Fibroblast of lung (primary cell): Measurements from ENCODE around the gene CACNG8. TPM values are rescaled to one million over a fixed set of nuclear protein-coding genes. Genes with fewer than 3 reads are reported as not detected.

Experiments
- DNase-seq, 2 donors: peaks; one replicate each; pipeline versions ENCODE4 v3.0.0 to v3.0.0-alpha.2; 2010; ENCODE audit warnings: low read depth in 2 of 2
- H2AFZ ChIP-seq: 2 replicates; pipeline ENCODE4 v1.5.1; 2012; ENCODE audit warnings: low read length, control low read depth, inconsistent platforms
- H3K27ac ChIP-seq: 2 replicates; pipeline ENCODE4 v1.5.1; 2011; ENCODE audit warnings: low read length, control low read depth; ENCODE audit not compliant: insufficient read depth
- H3K27me3 ChIP-seq: 2 replicates; pipeline ENCODE4 v1.5.1; 2011; ENCODE audit warnings: mild to moderate bottlenecking, low read length; ENCODE audit not compliant: control insufficient read depth, insufficient read depth
- H3K36me3 ChIP-seq: 2 replicates; pipeline ENCODE4 v1.5.1; 2011; ENCODE audit warnings: low read length; ENCODE audit not compliant: control insufficient read depth, insufficient read depth
- H3K4me1 ChIP-seq: 2 replicates; pipeline ENCODE4 v1.5.1; 2011; ENCODE audit warnings: low read length; ENCODE audit not compliant: control insufficient read depth, insufficient read depth; ENCODE audit errors: extremely low read depth
- H3K4me2 ChIP-seq: 2 replicates; pipeline ENCODE4 v1.5.1; 2011; ENCODE audit warnings: low read length, control low read depth; ENCODE audit not compliant: insufficient read depth; ENCODE audit errors: extremely low read depth
- H3K4me3 ChIP-seq, 4 experiments: fragments of 200-600 bp in 1 of 4; sonication (generic) in 1 of 4; replicated peaks in 1 of 4; 2 replicates each; pipeline ENCODE4 v1.5.1; 2011 to 2016; ENCODE audit warnings: low read length in 4 of 4, low read depth in 3 of 4, mild to moderate bottlenecking in 3 of 4, control low read depth in 2 of 4, inconsistent platforms in 1 of 4, mixed read lengths in 1 of 4; ENCODE audit not compliant: insufficient read depth in 1 of 4; ENCODE audit errors: control extremely low read depth in 1 of 4
- H3K79me2 ChIP-seq: 2 replicates; pipeline ENCODE4 v1.5.1; 2012; ENCODE audit warnings: mild to moderate bottlenecking, low read length, inconsistent platforms; ENCODE audit not compliant: control insufficient read depth, insufficient read depth
- H3K9ac ChIP-seq: 2 replicates; pipeline ENCODE4 v1.5.1; 2011; ENCODE audit warnings: mild to moderate bottlenecking, low read length, control low read depth; ENCODE audit not compliant: insufficient read depth
- H3K9me3 ChIP-seq: 2 replicates; pipeline ENCODE4 v1.5.1; 2012; ENCODE audit warnings: low read depth, low read length; ENCODE audit not compliant: control insufficient read depth, insufficient read depth
- H4K20me1 ChIP-seq: 2 replicates; pipeline ENCODE4 v1.5.1; 2011; ENCODE audit warnings: low read length; ENCODE audit not compliant: control insufficient read depth, insufficient read depth; ENCODE audit errors: extremely low read depth
- CTCF ChIP-seq, 2 donors: IDR thresholded peaks in 1 of 2; conservative IDR thresholded peaks in 1 of 2; 1 replicate in 1 of 2; 2 replicates in 1 of 2; pipeline ENCODE4 v1.5.1; 2011 to 2012; ENCODE audit warnings: low read length in 2 of 2, control low read depth in 1 of 2, inconsistent platforms in 1 of 2, low read depth in 1 of 2, mild to moderate bottlenecking in 1 of 2
- EZH2 ChIP-seq: IDR thresholded peaks from 2 replicates; pipeline ENCODE4 v1.5.1; 2012; ENCODE audit warnings: low read length, control low read depth, mild to moderate bottlenecking; ENCODE audit errors: missing control alignments
- polyA plus RNA-seq, 2 donors: library from polyadenylated mRNA; depleted of rRNA in 1 of 2; stranded (reverse) in 1 of 2; unstranded in 1 of 2; fragments of >200 nt; gene quantifications; 2 replicates each; pipeline ENCODE4 v1.2.1, GENCODE V29; 2011 to 2012; ENCODE audit warnings: missing spikeins in 1 of 2
- total RNA-seq: library from RNA; depleted of rRNA; stranded (reverse); fragments of >200 nt; gene quantifications from 2 replicates; pipeline ENCODE4 v1.2.1, GENCODE V29; 2014

CACNG8 gene
- total and polyA plus RNA-seq, 2 donors (not counting 1 experiment from before 2014, with no cell fraction given), result under 0.01 to 0.01 TPM

- H3K9me3 ChIP-seq, result no peaks in the 10 kb centered on the region
- DNase-seq, result no peak
- no peaks in the 10 kb centered on the region for H3K27me3 ChIP-seq
- no peak overlapping the region for H3K4me2 ChIP-seq
- H3K79me2 ChIP-seq, result no peaks in the 10 kb centered on the region
- no peaks in the 10 kb centered on the region for H3K4me1 ChIP-seq
- no peak for TF ChIP-seq CTCF (conservative IDR thresholded peaks at IDR 0.05 in 1 of 2, IDR thresholded peaks at IDR 0.05 in 1 of 2; ENCODE audit: low read depth in 1 of 2, low read length in 2 of 2)
- no peak for TF ChIP-seq EZH2
- no peak overlapping the region for H2AFZ ChIP-seq
- H4K20me1 ChIP-seq, result no peaks in the 10 kb centered on the region
- H3K36me3 ChIP-seq, result no peaks in the 10 kb centered on the region
- no peak overlapping the region for H3K27ac ChIP-seq
- H3K9ac ChIP-seq, result no peak overlapping the region
- H3K4me3 ChIP-seq, result no peak overlapping the region
These were observed 48.9 kb downstream of the CACNG8 start for GRCh38 chr19:54011507-54012211.

DNA sequence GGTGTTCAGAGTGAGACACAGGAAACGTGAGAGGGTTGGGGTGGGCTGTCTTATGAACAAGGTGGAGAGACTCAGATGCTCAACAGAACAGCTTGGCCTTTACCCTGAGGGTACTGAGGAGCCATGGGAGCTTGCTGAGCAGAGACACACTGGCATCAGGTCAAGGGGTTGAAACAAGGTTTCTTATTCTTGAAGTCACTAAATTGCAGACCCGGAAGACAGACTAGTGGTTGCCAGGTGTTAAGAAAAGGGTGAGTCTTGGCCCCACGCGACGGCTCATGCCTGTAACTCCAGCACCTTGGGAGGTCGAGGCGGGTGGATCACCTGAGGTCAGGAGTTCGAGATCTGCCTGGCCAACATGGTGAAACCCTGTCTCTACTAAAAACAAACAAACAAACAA lies 51.1 kb downstream of the CACNG8 start:
- H3K9me3 ChIP-seq, result no peaks in the 10 kb centered on the region
- no peak overlapping the region for H3K4me2 ChIP-seq
- H3K27ac ChIP-seq, result no peak overlapping the region
- no peaks in the 10 kb centered on the region for H3K27me3 ChIP-seq
- H3K79me2 ChIP-seq, result no peaks in the 10 kb centered on the region
- no peaks in the 10 kb centered on the region for H3K36me3 ChIP-seq
- TF ChIP-seq EZH2, result no peak
- TF ChIP-seq CTCF (conservative IDR thresholded peaks at IDR 0.05 in 1 of 2, IDR thresholded peaks at IDR 0.05 in 1 of 2; ENCODE audit: low read depth in 1 of 2, low read length in 2 of 2), result no peak
- H3K4me3 ChIP-seq, result no peak overlapping the region
- no peaks in the 10 kb centered on the region for H4K20me1 ChIP-seq
- no peaks in the 10 kb centered on the region for H3K4me1 ChIP-seq
- no peak overlapping the region for H2AFZ ChIP-seq
- no peak for DNase-seq
- no peak overlapping the region for H3K9ac ChIP-seq

DNA sequence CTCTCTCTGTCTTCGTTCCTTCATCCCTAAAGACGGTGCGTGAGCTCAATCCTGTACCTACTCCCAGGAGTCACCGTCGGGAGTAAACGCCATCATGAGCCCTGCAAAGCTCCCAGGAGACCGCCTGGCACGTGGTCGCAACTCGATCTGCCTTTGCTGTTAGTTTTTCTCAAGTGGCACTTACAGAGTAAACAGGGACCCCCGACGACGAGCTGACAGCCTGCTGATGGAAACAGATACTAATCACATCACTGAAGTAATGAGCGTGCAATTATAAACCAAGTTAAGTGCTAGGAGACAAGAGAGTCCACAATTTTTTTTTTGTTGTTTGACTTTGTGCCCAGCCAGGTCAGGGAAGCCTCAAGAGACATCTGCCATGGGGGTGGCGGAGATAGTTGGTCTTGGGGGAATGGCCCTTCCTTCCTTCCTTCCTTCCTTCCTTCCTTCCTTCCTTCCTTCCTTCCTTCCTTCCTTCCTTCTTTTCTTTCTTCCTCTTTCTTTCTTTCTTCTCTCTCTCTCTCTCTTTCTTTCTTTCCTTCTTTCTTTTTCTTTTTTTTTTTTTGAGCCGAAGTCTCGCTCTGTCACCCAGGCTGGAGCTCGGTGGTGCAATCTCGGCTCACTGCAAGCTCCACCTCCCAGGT lies 52.3 kb downstream of the CACNG8 start:
- Histone ChIP-seq H3K4me2 (no peak overlapping the region), H3K79me2 (no peaks in the 10 kb centered on the region), H3K4me1 (no peaks in the 10 kb centered on the region), H3K4me3 (no peak overlapping the region), H3K27me3 (no peaks in the 10 kb centered on the region), H3K9me3 (no peaks in the 10 kb centered on the region), H3K36me3 (no peaks in the 10 kb centered on the region), H2AFZ (no peak overlapping the region), H4K20me1 (no peaks in the 10 kb centered on the region), H3K27ac (no peak overlapping the region), H3K9ac (no peak overlapping the region)
- no peak for DNase-seq
- no peak for TF ChIP-seq CTCF (conservative IDR thresholded peaks at IDR 0.05 in 1 of 2, IDR thresholded peaks at IDR 0.05 in 1 of 2; ENCODE audit: low read depth in 1 of 2, low read length in 2 of 2)
- TF ChIP-seq EZH2, result no peak
